Erythroblast (primary cell): ENCODE results near the gene MYO18B.

Experiments
- DNase-seq, 2 experiments: peaks; one replicate each; lab custom pipeline; 2025; lab: John Stamatoyannopoulos, UW
- GATA1 ChIP-seq: IDR thresholded peaks from 2 replicates; pipeline ENCODE4 v1.6.1; 2011; ENCODE audit warnings: low read depth, mild to moderate bottlenecking, control low read depth, low read length, moderate library complexity
- POLR2A ChIP-seq: IDR thresholded peaks from 2 replicates; pipeline ENCODE4 v1.6.1; 2011; ENCODE audit warnings: mild to moderate bottlenecking, low read length

MYO18B gene

GRCh38 chr22:25987948-25988347 lies 246.0 kb downstream of the MYO18B start:
- DNase-seq: no peak
- TF ChIP-seq POLR2A: no peak
- no peak for TF ChIP-seq GATA1

DNA sequence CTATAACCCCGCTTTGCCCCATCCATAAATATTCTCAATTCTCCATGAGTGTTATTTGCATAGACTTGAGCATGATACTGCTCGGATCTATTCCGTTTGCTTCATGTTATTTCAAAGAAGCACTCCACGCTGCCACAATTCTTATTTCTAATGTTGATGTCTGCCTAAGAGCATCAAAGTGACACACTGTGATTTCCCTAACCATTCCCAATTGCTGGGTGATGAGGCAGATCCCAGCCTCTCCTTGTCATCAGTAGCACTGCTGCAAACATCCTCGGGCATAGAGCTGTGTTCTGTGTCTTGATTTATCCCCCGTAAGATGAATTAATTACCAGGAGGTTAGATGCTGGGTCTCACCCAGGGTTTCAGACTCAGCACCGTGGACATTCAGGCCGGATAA lies 249.0 kb downstream of the MYO18B start:
- no peak for DNase-seq
- TF ChIP-seq POLR2A: no peak
- no peak for TF ChIP-seq GATA1

- TF ChIP-seq GATA1: no peak
- TF ChIP-seq POLR2A: no peak
- DNase-seq: no peak
Measured at GRCh38 chr22:25992331-25992730, 250.3 kb downstream of the MYO18B start.

DNA sequence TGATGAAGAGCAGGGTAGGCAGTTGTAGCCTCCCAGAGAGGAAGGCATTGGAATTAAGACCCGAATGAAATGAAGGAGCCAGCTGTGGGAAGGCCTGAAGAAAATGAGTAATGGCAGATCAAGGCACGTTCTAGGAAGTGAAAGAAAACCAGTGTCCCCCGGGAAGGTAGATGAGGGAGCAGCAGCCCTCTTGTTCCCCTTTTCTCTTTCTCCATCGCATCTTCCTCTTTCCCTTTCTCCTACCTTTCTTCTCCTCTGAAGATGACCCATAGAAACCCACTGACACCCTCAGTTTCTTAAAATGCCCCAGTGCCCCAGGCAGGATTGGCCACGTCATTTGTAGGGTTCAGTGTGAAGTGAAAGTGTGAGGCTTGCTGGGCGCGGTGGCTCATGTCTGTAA lies 254.7 kb downstream of the MYO18B start:
- TF ChIP-seq GATA1 (no peak), POLR2A (no peak)
- DNase-seq: no peak

DNA sequence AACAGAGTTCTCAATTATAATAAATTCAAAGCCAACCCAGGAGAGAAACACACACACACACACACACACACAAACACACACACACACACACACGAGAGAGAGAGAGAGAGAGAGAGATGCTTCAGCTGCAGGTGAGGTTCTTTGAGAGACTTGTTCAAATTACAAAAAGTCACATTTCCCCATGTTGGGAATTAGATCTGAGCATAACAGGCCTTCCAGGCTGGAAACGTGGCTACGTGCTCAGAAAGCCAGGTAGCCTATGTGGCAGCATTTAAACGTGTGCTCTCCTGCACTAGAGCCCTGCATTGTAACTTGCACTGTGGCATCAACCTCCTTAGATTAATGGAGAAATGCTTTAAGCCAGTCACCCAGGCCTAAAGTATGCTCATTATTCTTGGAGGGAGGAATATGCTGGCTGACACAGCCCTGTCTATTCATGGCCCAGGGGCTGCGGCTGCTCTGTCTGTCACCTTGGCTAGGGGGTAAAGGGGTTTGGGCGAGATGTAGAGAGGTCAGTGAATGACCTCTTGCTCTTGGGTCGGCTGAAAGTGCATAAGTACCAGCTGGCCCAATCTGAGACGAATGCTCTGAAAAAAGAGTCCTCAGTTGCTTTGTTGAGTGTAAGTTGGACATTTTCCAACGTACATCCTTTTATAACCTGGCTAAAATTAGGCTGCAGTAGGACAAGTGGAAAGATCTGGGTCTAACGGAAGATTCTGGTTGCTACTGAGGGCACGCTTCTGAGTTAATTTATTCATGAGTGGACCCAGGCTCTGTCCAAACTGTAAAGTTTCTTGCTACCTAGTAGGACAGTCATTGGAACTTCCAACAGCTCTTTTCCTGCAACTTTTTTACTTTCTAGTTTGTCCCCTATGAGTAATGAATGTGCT lies 256.1 kb downstream of the MYO18B start:
- DNase-seq: no peak
- no peak for TF ChIP-seq POLR2A
- TF ChIP-seq GATA1: no peak

DNA sequence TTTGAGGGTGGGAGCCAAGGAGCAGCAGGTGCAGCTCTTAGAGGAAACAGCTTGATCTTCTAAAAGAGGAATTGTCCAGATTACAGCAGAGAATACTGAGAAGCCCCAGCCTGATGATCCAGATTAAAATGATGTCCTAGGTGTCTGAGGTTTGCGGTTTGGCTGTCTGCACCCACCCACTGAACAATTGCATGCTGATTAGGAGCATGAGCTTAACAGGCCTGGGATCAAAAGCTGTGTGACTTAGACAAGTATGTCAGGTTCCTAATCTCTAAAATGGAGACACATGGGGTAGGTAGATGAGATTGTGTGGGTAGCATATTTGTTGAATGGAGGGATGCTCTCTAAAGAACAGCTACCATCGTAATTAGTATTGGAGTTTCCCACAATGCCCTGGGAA lies 260.5 kb downstream of the MYO18B start:
- no peak for TF ChIP-seq GATA1
- DNase-seq: no peak

GRCh38 chr22:26004477-26004876 lies 262.5 kb downstream of the MYO18B start:
- DNase-seq: no peak
- TF ChIP-seq GATA1 (no peak), POLR2A (no peak)

- no peak for DNase-seq
- no peak for TF ChIP-seq GATA1
- no peak for TF ChIP-seq POLR2A
Measured at GRCh38 chr22:26008587-26008986, 266.6 kb downstream of the MYO18B start.

GRCh38 chr22:26016916-26017315 lies 274.9 kb downstream of the MYO18B start:
- DNase-seq: no peak

GRCh38 chr22:26017932-26018331 lies 275.9 kb downstream of the MYO18B start:
- TF ChIP-seq GATA1: no peak
- TF ChIP-seq POLR2A: no peak
- no peak for DNase-seq

More at GRCh38 chr22:26016916-26017315, 274.9 kb downstream of the MYO18B start:
- TF ChIP-seq POLR2A: no peak

DNA sequence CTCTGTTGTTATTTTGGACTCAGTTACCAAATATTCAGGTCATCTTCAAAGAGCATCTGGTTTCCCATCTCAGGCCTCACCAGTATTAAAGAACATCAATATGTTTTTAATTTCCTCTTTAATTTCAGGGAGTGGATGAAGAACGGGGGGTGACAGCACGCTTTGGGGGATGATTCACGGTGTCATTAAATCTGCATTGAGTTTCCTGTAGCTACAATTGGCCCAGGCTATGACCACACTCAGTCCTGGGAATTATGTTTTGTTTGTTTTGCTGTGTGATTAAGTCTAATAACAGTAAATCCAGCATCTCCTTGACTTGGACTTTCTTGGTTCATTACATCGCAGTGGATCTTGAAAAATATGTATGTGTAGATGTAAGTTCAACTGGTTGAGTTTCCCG lies 277.6 kb downstream of the MYO18B start:
- no peak for DNase-seq
- no peak for TF ChIP-seq POLR2A
- TF ChIP-seq GATA1: no peak

- TF ChIP-seq POLR2A: no peak
- no peak for TF ChIP-seq GATA1
- no peak for DNase-seq
Measured at GRCh38 chr22:26021516-26021915, 279.5 kb downstream of the MYO18B start.

DNA sequence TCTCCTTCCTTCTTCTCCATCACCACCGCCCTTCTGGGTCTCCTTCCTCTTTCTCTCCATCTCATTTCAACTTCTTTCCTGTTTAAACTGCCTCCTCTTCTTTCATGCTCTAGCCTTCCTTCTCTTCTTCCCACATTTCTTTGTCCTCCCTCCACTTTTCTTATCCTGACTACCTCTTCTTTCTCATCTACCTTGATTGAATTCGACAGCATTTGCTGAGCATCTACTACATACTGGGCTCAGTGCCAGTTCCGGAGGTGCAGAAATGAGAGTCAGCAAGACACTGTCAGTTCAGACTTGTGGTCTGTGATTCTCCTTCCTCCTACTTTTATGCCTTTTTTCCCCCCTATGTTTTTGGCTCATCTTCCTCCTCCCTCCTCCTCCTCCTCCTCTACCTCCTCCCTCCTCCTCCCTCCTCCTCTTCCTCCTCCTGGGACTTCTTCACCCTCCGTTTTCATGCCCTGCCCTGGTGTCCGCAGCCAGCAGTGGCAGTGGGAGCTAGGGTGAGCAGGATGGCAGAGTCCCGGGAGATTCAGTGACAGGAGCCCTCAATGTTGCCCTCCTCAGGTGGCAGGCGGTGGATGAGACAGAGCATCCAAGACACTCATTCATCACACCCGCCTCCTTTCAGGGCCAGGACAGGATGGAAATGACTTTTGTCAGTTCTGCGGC lies 281.3 kb downstream of the MYO18B start:
- TF ChIP-seq POLR2A: no peak
- TF ChIP-seq GATA1: no peak
- no peak for DNase-seq

DNA sequence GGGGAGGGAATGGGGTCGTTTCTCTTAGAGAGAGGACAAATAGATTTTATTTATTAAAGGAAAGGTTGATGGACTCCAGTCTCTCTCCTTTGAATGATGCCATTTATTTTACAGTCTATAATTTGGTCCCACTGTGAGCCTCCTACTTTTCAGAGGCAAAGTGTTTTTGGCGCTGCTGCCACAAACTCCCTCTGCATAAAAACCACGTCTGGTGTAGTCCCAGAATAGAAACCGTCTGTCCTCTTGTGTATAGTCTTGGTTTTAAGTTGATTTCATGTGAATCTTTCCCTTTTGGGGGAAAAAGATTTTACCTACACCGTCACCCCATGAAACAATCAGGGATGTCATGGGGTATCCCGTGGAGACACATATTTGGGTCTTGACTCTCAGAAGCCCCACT lies 283.6 kb downstream of the MYO18B start:
- no peak for DNase-seq
- TF ChIP-seq POLR2A (no peak), GATA1 (no peak)
